HEK293 (cell line): ENCODE results near the gene TPI1.

Experiments used
- AEBP2 ChIP-seq: fragments of 450-650 bp; formaldehyde crosslinking; IDR thresholded peaks from 2 replicates; pipeline ENCODE4 v1.5.1; 2016; ENCODE audit warnings: missing biosample characterization, missing genetic modification characterization, borderline replicate concordance
- BCL11B ChIP-seq: fragments of 450-650 bp; formaldehyde crosslinking; IDR thresholded peaks from 2 replicates; pipeline ENCODE4 v1.5.1; 2016; ENCODE audit warnings: low read depth, missing biosample characterization, missing genetic modification characterization
- KLF16 ChIP-seq: fragments of 450-650 bp; formaldehyde crosslinking; IDR thresholded peaks from 2 replicates; pipeline ENCODE4 v1.5.1; 2017; ENCODE audit warnings: missing biosample characterization, missing genetic modification characterization
- PBX3 ChIP-seq: sonication (generic); formaldehyde crosslinking; IDR thresholded peaks from 2 replicates; pipeline ENCODE4 v1.8.1; 2022; ENCODE audit warnings: mild to moderate bottlenecking, moderate library complexity, missing genetic modification reagents
- PRDM1 ChIP-seq: fragments of 450-650 bp; formaldehyde crosslinking; IDR thresholded peaks from 2 replicates; pipeline ENCODE4; 2016; ENCODE audit warnings: missing biosample characterization, missing genetic modification characterization
- REST ChIP-seq: fragments of 450-650 bp; formaldehyde crosslinking; IDR thresholded peaks from 2 replicates; pipeline ENCODE4 v1.5.1; 2016; ENCODE audit warnings: missing biosample characterization, missing genetic modification characterization
- TCF7L2 ChIP-seq: IDR thresholded peaks from 2 replicates; pipeline ENCODE4 v1.6.1; 2011; ENCODE audit warnings: low read depth, mild to moderate bottlenecking, inconsistent platforms, low read length, moderate library complexity, borderline replicate concordance
- YY2 ChIP-seq: fragments of 450-650 bp; formaldehyde crosslinking; IDR thresholded peaks from 2 replicates; pipeline ENCODE4 v1.5.1; 2016; ENCODE audit warnings: missing biosample characterization, missing genetic modification characterization
- ZBTB1 ChIP-seq: fragments of 450-650 bp; formaldehyde crosslinking; IDR thresholded peaks from 2 replicates; pipeline ENCODE4 v1.5.1; 2016; ENCODE audit warnings: missing biosample characterization, missing genetic modification characterization
- ZBTB21 ChIP-seq: fragments of 450-650 bp; formaldehyde crosslinking; IDR thresholded peaks from 2 replicates; pipeline ENCODE4 v1.5.1; 2017; ENCODE audit warnings: missing biosample characterization, missing genetic modification characterization
- ZBTB8A ChIP-seq: fragments of 450-650 bp; formaldehyde crosslinking; IDR thresholded peaks from 2 replicates; pipeline ENCODE4 v1.5.1; 2016; ENCODE audit warnings: missing biosample characterization, missing genetic modification characterization
- ZFHX2 ChIP-seq: fragments of 450-650 bp; formaldehyde crosslinking; conservative IDR thresholded peaks from 2 replicates; pipeline ENCODE4 v1.5.1; 2016; ENCODE audit warnings: missing biosample characterization, missing genetic modification characterization
- ZNF114 ChIP-seq: fragments of 450-650 bp; formaldehyde crosslinking; IDR thresholded peaks from 2 replicates; pipeline ENCODE4 v1.5.0; 2017; ENCODE audit warnings: missing biosample characterization, missing genetic modification characterization
- ZNF148 ChIP-seq: fragments of 450-650 bp; formaldehyde crosslinking; IDR thresholded peaks from 2 replicates; pipeline ENCODE4 v1.5.0; 2017; ENCODE audit warnings: missing biosample characterization, missing genetic modification characterization, borderline replicate concordance
- ZNF214 ChIP-seq: fragments of 450-650 bp; formaldehyde crosslinking; IDR thresholded peaks from 2 replicates; pipeline ENCODE4 v1.5.1; 2017; ENCODE audit warnings: missing biosample characterization, mild to moderate bottlenecking, missing genetic modification characterization, borderline replicate concordance
- ZNF302 ChIP-seq: fragments of 450-650 bp; formaldehyde crosslinking; IDR thresholded peaks from 2 replicates; pipeline ENCODE4 v1.5.1; 2016; ENCODE audit warnings: missing biosample characterization, missing genetic modification characterization, low read depth
- ZNF341 ChIP-seq: fragments of 450-650 bp; formaldehyde crosslinking; IDR thresholded peaks from 2 replicates; pipeline ENCODE4; 2016; ENCODE audit warnings: low read depth, missing biosample characterization, missing genetic modification characterization
- ZNF488 ChIP-seq: fragments of 450-650 bp; formaldehyde crosslinking; IDR thresholded peaks from 2 replicates; pipeline ENCODE4 v1.5.1; 2016; ENCODE audit warnings: missing biosample characterization, missing genetic modification characterization
- ZNF580 ChIP-seq: fragments of 450-650 bp; formaldehyde crosslinking; IDR thresholded peaks from 2 replicates; pipeline ENCODE4 v1.5.1; 2016; ENCODE audit warnings: missing biosample characterization, missing genetic modification characterization
- ZNF600 ChIP-seq: fragments of 450-650 bp; formaldehyde crosslinking; IDR thresholded peaks from 2 replicates; pipeline ENCODE4 v1.5.1; 2016; ENCODE audit warnings: missing biosample characterization, missing genetic modification characterization
- ZNF658 ChIP-seq: fragments of 450-650 bp; formaldehyde crosslinking; IDR thresholded peaks from 2 replicates; pipeline ENCODE4; 2016; ENCODE audit warnings: missing biosample characterization, missing genetic modification characterization
- ZNF670 ChIP-seq: fragments of 450-650 bp; formaldehyde crosslinking; IDR thresholded peaks from 2 replicates; pipeline ENCODE4 v1.5.1; 2016; ENCODE audit warnings: missing biosample characterization, missing genetic modification characterization, low read depth
- ZNF701 ChIP-seq: fragments of 450-650 bp; formaldehyde crosslinking; IDR thresholded peaks from 2 replicates; pipeline ENCODE4 v1.5.1; 2016; ENCODE audit warnings: missing biosample characterization, missing genetic modification characterization
- ZNF76 ChIP-seq: fragments of 450-650 bp; formaldehyde crosslinking; IDR thresholded peaks from 2 replicates; pipeline ENCODE4; 2016; ENCODE audit warnings: low read depth, missing biosample characterization, missing genetic modification characterization, borderline replicate concordance
- ZNF791 ChIP-seq: fragments of 450-650 bp; formaldehyde crosslinking; IDR thresholded peaks from 2 replicates; pipeline ENCODE4 v1.5.1; 2016; ENCODE audit warnings: missing biosample characterization, missing genetic modification characterization
- ZNF837 ChIP-seq: fragments of 450-650 bp; formaldehyde crosslinking; IDR thresholded peaks from 2 replicates; pipeline ENCODE4 v1.5.1; 2016; ENCODE audit warnings: missing biosample characterization, missing genetic modification characterization

The TPI1 gene

GRCh38 chr12:6821591-6822425 lies 45.5 kb upstream of the TPI1 start, which contains the start of gene GPR162 (continued):
- TF ChIP-seq REST (tag by site-specific recombination), result no peak
- no peak for TF ChIP-seq ZNF701 (tag by site-specific recombination)
- TF ChIP-seq ZNF670 (tag by site-specific recombination), result no peak
- TF ChIP-seq ZNF302 (tag by site-specific recombination), result no peak
- TF ChIP-seq AEBP2, result no peak
- TF ChIP-seq ZNF580 (tag by site-specific recombination), result no peak
- TF ChIP-seq ZNF837 (tag by site-specific recombination), result no peak
- TF ChIP-seq ZBTB1 (tag by site-specific recombination), result no peak
- TF ChIP-seq PRDM1, result no peak
- TF ChIP-seq ZNF600 (tag by site-specific recombination), result no peak
- TF ChIP-seq YY2 (tag by site-specific recombination), result no peak
- TF ChIP-seq ZNF114 (tag by site-specific recombination), result no peak
- TF ChIP-seq ZNF488 (tag by site-specific recombination), result no peak
- TF ChIP-seq ZNF214 (tag by site-specific recombination), result no peak
- peak; percentile 46 for TF ChIP-seq ZNF76
- no peak for TF ChIP-seq ZNF658
- no peak; the same call in 1 of the 2 replicates for TF ChIP-seq ZBTB21 (tag by site-specific recombination)
- peak; percentile 24; the same call in 1 of the 2 replicates for TF ChIP-seq ZBTB8A (tag by site-specific recombination)
- peak; percentile 65; the same call in 1 of the 2 replicates for TF ChIP-seq ZNF341 (tag by site-specific recombination)
- peak; percentile 77 for TF ChIP-seq ZFHX2
- TF ChIP-seq PBX3 (CRISPR knock-in tag), result no peak
- no peak for TF ChIP-seq KLF16 (tag by site-specific recombination)
- TF ChIP-seq BCL11B (tag by site-specific recombination), result peak; percentile 24; the same call in 1 of the 2 replicates
- TF ChIP-seq TCF7L2, result no peak
- no peak for TF ChIP-seq ZNF148 (tag by site-specific recombination)
- TF ChIP-seq ZNF791 (tag by site-specific recombination), result no peak
